ENCODE measurements around the gene ZNF350. TPM values are rescaled to one million over a fixed set of nuclear protein-coding genes. Genes with fewer than 3 reads are reported as not detected.

The ZNF350 gene
- total and polyA plus RNA-seq, 4 donors, result 2.1 to 4.9 (median 3.6) TPM

DNA sequence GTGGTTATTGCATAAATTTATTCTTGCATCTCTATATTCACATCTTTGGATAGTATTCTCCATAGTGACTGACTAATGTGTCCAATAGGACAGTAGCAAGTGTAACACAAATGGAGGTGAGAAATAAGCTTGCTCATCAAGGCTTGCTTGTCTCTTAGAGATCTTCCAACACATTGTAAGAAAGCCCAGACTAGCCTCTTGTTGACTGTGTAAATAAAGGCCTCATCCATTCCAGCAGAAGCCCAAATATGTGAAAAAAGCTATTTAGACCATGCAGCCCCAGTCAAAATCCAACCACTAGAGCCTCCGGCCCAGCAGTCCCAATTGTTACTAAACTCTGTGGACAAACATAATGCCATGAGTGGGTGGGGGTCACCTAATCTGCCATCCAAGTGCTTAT is 24.0 kb upstream of the ZNF350 start:
- TF ChIP-seq JUND (IDR thresholded peaks at IDR 0.05) (no peak), RXRA (IDR thresholded peaks at IDR 0.05) (no peak), SP1 (IDR thresholded peaks at IDR 0.05) (no peak), FOXA2 (IDR thresholded peaks at IDR 0.05) (no peak), ZBTB33 (IDR thresholded peaks at IDR 0.05) (no peak), RAD21 (IDR thresholded peaks at IDR 0.05) (no peak), EGR1 (IDR thresholded peaks at IDR 0.05; ENCODE audit: low read depth in 2 of 2) (no peak), TAF1 (conservative IDR thresholded peaks at IDR 0.05) (no peak)
- DNase-seq (ENCODE audit: low spot score), result no peak
- Histone ChIP-seq H3K4me3 (ENCODE audit: low read depth in 1 of 3, low read length in 3 of 3) (peak overlapping the region in 1 of 3 donors; percentile 56), H3K9me3 (ENCODE audit: control insufficient read depth in 4 of 4, low read length in 3 of 4) (peaks cover 16 to 38% (median 24%) of the 10 kb centered on the region in 4 donors), H3K9ac (ENCODE audit: low read depth in 1 of 2, low read length in 2 of 2) (no peak overlapping the region), H3K36me3 (ENCODE audit: control insufficient read depth in 4 of 4, insufficient read depth in 3 of 4, low read depth in 1 of 4, low read length in 3 of 4) (peaks cover 0 to 7% (median 4%) of the 10 kb centered on the region in 4 donors), H3K4me1 (ENCODE audit: control insufficient read depth in 4 of 4, insufficient read depth in 4 of 4, low read length in 3 of 4) (peaks cover 0 to 13% (median 5%) of the 10 kb centered on the region in 4 donors), H3K27ac (ENCODE audit: low read depth in 1 of 2, low read length in 2 of 2) (no peak overlapping the region), H3K27me3 (ENCODE audit: control insufficient read depth in 4 of 4, insufficient read depth in 4 of 4, low read length in 3 of 4) (no peaks in the 10 kb centered on the region)
- 95% methylated on average over 1 of the region's 1 CpG for WGBS

DNA sequence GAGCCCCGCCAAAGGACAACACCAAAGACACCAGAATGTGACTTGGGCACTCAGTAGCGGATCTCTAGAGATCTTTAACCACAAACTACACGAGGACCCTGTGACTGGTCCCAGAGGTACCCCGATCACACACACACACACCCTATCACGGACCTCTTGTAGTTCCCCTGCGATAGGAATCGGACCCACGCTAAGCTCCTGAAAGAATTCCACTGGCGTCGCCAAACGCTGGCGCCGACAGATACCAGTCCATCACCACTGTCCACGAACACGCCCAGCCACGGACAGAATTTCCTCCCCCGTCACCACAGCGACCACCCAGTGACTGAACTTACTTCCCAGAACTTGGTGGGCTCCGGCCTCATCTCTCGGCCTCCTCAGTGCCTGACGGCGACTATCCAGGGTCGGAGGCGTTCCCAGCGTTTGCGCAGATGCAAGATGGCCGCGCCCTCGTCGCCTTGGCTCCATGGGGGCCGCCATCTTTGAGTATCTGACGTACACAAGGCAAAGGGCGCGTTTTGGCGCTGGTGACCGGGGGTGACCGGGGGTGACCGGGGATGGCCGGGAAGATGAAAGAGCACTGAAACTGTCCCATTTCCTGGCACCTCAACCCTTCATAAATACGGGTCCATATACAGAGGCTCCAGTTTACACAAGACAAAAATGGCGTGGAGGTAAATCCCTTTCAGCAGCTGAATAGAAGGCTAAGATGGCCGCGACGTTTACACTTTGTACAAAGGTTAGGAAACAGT is 21.3 kb upstream of the ZNF350 start, which contains the start of gene ZNF615:
ZNF615 (minus strand) TSS at position 406 of the 752 bp plus-strand sequence. CDS start 4,500 bp downstream, outside the sequence.
- H3K27me3 ChIP-seq (ENCODE audit: control insufficient read depth in 4 of 4, insufficient read depth in 4 of 4, low read length in 3 of 4), result no peaks in the 10 kb centered on the region
- H3K4me3 ChIP-seq (ENCODE audit: low read depth in 1 of 3, low read length in 3 of 3), result peak within 1 kb of the TSS; percentile 77 to 98 (median 83)
- peaks cover 0 to 13% (median 5%) of the 10 kb centered on the region in 4 donors for H3K4me1 ChIP-seq (ENCODE audit: control insufficient read depth in 4 of 4, insufficient read depth in 4 of 4, low read length in 3 of 4)
- peak; percentile 86 for DNase-seq (ENCODE audit: low spot score)
- H3K36me3 ChIP-seq (ENCODE audit: control insufficient read depth in 4 of 4, insufficient read depth in 3 of 4, low read depth in 1 of 4, low read length in 3 of 4), result peaks cover 2 to 17% (median 13%) of the 10 kb centered on the region in 4 donors
- peaks cover 18 to 43% (median 22%) of the 10 kb centered on the region in 4 donors for H3K9me3 ChIP-seq (ENCODE audit: control insufficient read depth in 4 of 4, low read length in 3 of 4)
- WGBS, result under 1% methylated on average over 44 of the region's 44 CpGs
- peak within 1 kb of the TSS; percentile 82 to 85 for H3K9ac ChIP-seq (ENCODE audit: low read depth in 1 of 2, low read length in 2 of 2)
- TF ChIP-seq YY1 (IDR thresholded peaks at IDR 0.05) (peak; percentile 100), ZBTB33 (IDR thresholded peaks at IDR 0.05) (no peak), SP1 (IDR thresholded peaks at IDR 0.05) (peak; percentile 39), HNF4A (conservative IDR thresholded peaks at IDR 0.05) (peak; percentile 34 to 38), MAX (IDR thresholded peaks at IDR 0.05) (no peak), EGR1 (IDR thresholded peaks at IDR 0.05; ENCODE audit: low read depth in 2 of 2) (no peak), TAF1 (conservative IDR thresholded peaks at IDR 0.05) (no peak), HNF4G (IDR thresholded peaks at IDR 0.05) (no peak), FOXA2 (IDR thresholded peaks at IDR 0.05) (no peak), NR2F2 (IDR thresholded peaks at IDR 0.05) (no peak), FOXA1 (IDR thresholded peaks at IDR 0.05) (no peak), RAD21 (IDR thresholded peaks at IDR 0.05) (peak in 1 of 2 donors; percentile 27), GABPA (IDR thresholded peaks at IDR 0.05 in 1 of 2, conservative IDR thresholded peaks at IDR 0.05 in 1 of 2) (peak in 1 of 2 donors; percentile 47), RXRA (IDR thresholded peaks at IDR 0.05) (peak; percentile 59 to 67), JUND (IDR thresholded peaks at IDR 0.05) (no peak)
- TF ChIP-seq, protein P1, sequence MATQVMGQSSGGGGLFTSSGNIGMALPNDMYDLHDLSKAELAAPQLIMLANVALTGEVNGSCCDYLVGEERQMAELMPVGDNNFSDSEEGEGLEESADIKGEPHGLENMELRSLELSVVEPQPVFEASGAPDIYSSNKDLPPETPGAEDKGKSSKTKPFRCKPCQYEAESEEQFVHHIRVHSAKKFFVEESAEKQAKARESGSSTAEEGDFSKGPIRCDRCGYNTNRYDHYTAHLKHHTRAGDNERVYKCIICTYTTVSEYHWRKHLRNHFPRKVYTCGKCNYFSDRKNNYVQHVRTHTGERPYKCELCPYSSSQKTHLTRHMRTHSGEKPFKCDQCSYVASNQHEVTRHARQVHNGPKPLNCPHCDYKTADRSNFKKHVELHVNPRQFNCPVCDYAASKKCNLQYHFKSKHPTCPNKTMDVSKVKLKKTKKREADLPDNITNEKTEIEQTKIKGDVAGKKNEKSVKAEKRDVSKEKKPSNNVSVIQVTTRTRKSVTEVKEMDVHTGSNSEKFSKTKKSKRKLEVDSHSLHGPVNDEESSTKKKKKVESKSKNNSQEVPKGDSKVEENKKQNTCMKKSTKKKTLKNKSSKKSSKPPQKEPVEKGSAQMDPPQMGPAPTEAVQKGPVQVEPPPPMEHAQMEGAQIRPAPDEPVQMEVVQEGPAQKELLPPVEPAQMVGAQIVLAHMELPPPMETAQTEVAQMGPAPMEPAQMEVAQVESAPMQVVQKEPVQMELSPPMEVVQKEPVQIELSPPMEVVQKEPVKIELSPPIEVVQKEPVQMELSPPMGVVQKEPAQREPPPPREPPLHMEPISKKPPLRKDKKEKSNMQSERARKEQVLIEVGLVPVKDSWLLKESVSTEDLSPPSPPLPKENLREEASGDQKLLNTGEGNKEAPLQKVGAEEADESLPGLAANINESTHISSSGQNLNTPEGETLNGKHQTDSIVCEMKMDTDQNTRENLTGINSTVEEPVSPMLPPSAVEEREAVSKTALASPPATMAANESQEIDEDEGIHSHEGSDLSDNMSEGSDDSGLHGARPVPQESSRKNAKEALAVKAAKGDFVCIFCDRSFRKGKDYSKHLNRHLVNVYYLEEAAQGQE (IDR thresholded peaks at IDR 0.05), result no peak
- TF ChIP-seq, protein P2, sequence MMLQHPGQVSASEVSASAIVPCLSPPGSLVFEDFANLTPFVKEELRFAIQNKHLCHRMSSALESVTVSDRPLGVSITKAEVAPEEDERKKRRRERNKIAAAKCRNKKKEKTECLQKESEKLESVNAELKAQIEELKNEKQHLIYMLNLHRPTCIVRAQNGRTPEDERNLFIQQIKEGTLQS (IDR thresholded peaks at IDR 0.05), result no peak
- TF ChIP-seq, protein P3, sequence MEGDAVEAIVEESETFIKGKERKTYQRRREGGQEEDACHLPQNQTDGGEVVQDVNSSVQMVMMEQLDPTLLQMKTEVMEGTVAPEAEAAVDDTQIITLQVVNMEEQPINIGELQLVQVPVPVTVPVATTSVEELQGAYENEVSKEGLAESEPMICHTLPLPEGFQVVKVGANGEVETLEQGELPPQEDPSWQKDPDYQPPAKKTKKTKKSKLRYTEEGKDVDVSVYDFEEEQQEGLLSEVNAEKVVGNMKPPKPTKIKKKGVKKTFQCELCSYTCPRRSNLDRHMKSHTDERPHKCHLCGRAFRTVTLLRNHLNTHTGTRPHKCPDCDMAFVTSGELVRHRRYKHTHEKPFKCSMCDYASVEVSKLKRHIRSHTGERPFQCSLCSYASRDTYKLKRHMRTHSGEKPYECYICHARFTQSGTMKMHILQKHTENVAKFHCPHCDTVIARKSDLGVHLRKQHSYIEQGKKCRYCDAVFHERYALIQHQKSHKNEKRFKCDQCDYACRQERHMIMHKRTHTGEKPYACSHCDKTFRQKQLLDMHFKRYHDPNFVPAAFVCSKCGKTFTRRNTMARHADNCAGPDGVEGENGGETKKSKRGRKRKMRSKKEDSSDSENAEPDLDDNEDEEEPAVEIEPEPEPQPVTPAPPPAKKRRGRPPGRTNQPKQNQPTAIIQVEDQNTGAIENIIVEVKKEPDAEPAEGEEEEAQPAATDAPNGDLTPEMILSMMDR (IDR thresholded peaks at IDR 0.05; ENCODE audit: low read depth, low read length, missing input control), result no peak
- peak within 1 kb of the TSS; percentile 76 to 81 for H3K27ac ChIP-seq (ENCODE audit: low read depth in 1 of 2, low read length in 2 of 2)

Measured in liver (tissue), 9 donors.